HG03342 (cell line): ENCODE results near the gene TM4SF1.
"Not testable (repeated sequence)": the region's sequence is repeated elsewhere in the genome, so short reads cannot be mapped to it uniquely, and the experiment has no call there.

Source experiments
- ATAC-seq: cut with Tn5 transposase; IDR thresholded peaks from one replicate; pipeline ENCODE4 v1.9.1; 2021; ENCODE audit warnings: mild to moderate bottlenecking, moderate library complexity; ENCODE audit not compliant: unreplicated experiment

The TM4SF1 gene

DNA sequence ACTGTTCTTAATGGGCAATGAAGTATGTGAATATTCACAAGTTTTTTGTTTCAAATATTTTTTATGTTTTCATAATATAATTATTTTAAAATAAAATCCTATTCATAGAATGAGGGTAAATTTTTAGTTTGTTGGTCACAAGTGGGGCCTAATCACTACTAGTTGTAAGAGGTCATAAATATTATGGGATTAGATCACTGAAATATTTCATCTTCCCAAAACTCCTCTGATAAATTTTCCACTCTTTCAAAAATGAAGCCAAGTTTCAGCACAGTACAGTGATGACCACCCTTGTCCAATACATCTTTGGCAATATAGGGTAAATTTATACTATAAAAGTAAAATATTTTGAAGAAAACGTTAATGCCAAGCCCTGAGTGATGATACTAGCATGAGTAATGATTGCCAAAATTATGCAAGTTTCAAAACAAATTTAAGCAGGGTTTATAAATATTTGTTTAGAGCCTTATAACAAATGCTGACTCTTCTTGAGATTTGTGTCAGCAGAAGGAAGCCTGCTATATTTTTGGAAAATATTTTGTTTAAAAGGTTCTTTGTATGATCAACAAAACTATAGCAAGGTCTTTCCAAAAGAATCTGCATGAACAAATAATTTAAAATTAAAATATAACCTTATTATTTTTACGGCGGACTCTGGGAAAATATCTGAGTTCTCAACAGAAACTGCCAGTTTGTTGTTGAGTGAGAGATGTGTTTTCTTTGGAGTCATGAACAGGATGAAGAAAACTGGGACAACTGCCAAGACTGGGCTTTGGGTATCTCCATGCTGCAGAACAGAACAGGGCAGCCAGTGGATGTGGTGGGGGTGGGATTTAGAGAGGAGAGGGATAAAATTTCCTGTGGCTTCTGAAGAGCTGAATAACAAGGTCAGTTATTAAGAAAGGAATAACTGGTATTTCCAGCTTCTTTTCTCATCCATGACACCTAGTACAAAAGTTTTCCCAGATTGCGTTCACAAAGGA, 17.9 kb upstream of the TM4SF1 start:
- no peak for ATAC-seq

DNA sequence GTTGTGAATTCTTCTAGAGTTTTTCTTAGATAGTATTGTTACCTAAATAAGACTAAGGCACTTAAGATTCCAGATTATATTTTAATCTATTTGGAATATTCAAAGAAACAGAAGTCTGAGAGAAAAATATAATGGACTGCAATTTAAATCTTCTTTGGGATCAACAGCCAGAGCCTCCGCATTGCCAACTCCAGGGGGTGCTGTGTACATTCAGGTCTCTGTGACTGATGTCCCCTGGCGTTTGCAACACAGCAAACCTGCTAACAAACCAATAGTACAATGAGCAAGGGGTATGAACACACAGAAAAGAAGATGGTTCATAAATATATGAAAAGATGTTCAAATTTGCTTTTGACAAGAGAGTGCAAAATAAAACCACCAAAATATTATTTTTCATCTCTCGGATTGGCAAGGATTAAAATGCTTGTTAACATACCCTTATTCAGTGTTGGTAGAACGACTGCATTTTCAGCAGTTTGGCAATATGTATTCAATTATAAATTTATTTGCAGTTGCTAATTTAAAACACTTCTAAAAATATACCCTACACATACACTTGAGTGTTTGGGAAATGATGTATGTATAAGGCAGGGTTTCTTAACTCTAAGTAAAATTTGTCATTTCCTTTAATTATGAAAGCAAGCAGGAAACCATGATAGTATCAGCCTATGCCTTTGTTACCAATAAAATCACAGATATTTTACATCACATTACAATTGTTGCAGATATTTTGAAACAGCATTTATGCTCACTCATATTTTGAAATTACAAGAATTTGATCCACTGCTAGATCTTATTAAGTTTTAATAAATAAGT, 16.1 kb upstream of the TM4SF1 start:
- peak; percentile 90 for ATAC-seq

DNA sequence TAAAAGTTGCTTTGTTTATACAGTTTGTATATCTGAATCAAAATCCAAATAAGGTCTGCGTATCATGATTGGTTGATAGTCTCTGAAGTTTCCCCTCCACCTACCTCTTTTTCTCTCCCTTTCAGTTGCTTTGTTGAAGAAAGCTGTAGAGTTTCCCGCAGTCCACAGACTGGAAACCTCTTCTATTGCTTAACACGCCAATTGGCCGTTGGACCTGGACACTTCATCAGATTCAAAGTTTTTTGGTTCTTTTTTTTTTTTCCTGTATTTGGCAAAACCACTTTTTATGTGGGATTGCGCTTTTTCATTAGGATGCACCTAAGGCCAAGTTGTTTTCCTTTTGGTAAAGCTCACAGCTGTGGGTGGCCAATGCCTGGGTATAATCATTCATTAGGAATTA, 14.5 kb upstream of the TM4SF1 start:
- no peak for ATAC-seq

DNA sequence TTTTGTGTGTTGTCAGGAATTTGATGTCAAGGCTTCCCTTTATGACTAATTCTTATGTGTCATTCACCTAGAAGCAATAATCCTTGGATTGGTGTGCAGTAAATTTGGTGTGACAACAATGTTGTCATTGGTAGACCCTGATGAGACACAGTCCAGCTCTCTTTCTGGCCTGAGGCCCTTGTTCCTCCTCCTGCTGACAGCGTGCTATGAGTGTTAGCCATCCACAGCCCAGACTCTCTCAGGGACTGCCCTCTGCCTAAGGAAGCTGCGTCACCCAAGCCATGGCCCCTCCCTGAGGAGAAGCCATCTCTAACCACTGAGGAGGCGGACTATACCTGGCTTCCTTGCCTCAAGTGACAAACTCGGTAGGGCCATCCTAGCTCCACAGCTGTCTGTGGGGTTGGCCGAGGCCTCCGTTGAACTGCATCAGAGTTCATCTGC, 13.3 kb upstream of the TM4SF1 start:
- ATAC-seq, result no peak

DNA sequence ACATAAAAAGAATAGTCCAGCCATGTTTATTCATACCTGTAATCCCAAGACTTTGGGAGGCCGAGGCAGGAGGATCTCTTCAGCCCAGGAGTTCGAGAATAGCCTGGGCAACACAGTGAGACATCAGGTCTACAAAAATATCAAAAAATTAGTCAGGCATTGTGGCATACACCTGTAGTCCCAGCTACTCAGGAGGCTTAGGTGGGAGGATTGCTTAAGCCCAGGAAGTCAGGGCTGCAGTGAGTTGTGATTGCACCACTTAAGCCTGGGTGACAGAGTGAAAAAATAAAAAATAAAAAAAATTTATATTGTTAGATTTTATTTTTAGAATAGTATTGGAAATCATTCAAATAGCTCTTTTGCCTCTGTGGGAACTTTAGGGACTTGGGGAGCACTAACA, 12.8 kb upstream of the TM4SF1 start:
- ATAC-seq, result no peak

DNA sequence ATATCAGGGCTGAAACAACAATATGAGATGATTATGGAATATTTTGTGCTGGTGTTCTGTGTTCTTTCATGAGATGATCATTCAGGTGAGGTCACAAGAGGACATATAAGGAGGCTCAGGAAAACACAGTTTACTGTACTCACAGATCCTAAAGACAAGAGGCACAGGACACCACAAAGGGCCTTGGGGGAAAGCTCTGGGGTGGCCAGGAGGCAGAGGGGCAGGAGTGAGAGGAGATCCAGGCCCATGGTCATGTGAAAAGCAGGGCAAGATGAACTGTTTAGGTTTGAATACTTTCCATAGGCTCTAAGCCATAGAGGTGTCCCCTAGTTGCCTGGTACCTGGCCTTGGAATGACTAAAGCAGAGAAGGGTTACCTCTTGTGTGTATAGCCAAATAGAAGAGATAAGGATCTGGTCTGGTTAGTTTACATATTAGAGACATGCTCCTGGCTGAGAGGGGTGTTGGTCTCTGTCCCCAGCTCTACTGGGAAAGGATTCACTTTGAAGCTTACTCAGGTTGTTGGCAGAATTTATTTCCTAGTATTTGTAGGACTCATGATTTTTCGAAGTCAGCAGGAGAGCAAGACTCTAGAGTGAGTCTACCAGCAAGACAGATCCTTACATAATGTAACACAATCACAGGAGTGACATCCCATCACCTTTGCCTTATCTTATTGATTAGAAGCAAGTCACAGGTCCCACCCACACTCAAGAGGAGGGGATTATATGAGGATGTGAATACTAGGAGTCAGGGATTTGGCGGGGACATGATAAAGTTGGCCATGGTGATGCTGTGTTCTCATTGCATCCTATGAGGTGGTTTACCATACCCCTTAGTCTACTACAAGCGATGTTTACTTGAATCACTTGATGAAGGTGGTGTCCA, 11.3 kb upstream of the TM4SF1 start:
- no peak for ATAC-seq

DNA sequence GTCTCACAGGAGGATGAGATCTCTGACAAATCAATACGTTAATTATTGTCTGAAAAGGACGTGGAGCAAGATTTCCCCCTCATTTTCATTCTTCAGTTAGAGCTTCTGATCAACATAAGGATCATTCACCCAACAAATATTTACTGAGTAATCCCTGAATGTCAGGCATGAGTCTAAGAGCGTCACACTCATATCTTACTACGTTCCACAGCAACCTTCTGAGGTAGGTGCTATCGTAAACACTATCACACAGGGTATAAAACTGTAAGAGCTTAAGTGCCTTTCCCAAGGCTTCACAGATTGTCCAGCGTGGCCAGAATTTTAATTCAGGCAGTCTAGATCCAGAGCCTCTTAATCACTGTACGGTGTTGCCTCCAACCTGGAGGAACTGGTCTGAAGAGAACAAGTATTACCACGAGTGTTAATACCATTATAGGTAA, 10.6 kb upstream of the TM4SF1 start:
- ATAC-seq, result no peak

DNA sequence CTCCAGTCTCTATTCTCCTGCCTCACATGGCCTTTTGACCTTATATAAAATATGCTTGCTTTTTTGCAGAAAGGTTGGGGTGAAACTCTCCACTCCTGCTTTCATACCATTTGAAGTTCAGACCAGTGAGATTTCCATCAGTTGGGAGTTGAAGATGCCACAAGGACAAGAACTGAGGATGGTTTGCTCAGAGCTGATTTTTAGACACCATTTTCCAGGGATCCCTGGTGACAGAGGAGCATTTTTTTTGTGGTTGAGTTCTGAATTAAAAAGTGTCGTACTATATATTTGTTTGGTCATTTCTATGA, 8.8 kb upstream of the TM4SF1 start:
- no peak for ATAC-seq

DNA sequence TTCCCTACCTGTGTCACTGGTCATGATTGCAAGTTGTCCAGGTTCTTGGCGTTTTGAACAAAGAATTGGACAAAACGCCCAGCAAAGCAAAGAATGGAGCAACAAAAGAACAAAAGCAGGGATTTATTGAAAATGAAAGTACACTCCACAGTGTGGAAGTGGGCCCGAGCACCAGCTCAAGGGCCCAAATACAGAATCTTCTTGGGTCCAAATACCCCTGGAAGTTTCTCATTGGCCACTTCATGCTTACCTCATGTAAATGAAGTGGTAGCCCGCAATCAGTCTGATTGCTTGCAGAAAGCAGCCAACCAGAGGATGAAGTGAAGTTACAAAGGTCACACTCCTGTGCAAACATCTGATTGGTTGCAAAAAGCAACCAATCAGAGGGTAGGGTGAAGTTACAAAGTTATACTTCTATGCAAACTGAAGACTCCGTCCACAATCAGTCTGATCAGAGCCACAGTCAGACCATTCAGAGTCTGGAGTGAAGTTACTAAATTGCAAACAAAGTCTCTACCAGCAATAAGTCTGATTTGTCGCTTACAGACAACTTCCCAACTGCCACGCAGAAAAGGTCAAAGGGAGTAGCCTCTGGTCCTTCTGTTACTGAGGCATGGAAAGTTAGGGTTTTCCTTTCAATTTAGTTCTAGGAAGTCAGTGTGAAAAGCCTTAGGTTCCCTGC, 8.3 kb upstream of the TM4SF1 start:
- ATAC-seq, result no peak

DNA sequence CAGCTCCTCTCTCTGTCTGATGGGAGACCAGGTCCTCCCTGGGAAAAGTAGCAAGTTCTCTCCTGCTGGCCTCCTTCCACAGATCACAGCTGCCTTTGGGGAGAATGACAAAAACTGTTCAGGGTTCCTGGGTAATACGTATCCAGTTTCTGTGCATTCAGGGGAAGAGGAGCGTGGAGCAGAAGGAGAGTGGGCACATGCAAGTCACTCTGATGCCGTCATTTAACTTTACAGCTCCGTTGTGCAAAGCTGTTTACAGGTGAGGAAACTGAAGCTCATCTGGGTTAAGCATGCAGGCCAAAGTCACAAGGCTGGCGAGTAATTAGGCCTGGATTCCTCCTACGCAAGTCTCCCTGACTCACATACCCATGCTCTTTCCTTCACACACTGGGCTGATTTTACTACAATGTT, 7.5 kb upstream of the TM4SF1 start:
- no peak for ATAC-seq

DNA sequence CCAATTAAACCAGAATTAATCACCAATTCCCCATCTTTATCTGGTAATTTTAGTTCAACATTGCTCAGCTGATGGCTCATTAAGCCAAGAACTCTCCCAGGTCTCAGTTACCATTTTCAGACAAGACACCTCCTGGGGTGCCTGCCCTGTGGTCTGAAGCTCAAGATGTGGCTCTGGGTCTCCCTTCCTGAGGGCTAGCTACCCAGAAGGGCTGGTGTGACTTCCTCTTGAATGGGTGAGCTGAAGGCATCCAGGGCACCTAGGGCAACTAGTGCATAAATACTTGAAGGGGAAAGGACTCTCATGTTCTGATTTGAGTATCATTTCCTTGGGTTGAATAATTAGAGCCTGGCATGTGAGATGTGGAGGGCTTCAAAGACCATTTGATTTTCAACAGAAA, 6.7 kb upstream of the TM4SF1 start:
- ATAC-seq, result no peak

DNA sequence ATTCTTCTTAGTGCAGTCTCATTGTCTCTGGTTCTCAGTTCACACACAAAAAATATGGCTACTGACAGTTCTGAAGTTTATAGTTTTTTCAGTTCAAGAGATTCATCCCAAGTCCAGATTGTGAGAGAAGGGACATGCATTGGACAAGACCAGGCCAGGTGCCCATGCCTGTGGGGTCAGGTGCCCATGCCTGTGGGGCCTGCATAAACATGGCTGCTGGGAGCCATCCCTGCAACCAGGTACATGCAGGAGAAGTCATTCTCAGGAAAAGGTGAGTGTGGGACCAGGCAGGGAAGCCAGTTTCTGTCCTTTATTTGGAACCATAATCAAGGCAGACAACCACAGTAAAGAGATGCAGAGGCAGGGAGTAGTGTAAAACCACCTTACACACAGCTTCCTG, 6.3 kb upstream of the TM4SF1 start:
- no peak for ATAC-seq

DNA sequence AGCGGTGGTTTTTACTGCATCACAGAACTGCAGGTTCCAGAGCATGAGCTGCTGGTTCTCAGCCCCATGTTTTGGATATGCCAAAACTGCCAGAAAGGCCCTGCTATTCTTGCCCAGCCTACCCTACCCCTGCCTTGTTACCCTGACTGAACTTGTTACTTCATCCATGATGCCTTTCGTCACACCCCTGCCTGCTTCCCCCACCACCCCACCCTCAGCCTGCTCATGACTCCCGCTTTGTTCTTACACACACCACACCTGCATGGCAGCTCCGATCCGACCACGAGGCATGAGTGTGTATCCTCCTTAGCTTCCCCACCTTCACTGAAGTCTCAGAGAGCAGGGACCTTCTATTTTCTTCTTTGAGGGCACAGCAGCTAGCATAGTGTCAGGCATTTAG, 5.1 kb upstream of the TM4SF1 start:
- ATAC-seq, result no peak

DNA sequence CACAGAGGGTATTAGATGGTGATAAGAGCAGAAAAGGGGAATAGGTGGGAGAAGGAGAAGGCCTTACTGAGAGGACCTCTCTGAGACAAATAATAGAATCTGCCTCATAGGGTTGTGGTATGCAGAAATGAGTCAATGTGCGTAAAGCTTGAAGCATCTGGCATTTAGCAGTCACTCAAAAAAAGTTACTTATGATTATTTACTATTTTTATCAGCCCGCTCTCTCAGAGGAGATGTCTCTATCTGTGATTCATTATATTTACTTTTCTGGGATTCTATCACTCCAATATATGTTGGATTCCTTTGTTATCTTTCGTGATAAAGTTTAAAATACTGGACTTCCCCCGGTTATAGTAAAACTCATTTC, 4.6 kb upstream of the TM4SF1 start:
- peak; percentile 57 for ATAC-seq

DNA sequence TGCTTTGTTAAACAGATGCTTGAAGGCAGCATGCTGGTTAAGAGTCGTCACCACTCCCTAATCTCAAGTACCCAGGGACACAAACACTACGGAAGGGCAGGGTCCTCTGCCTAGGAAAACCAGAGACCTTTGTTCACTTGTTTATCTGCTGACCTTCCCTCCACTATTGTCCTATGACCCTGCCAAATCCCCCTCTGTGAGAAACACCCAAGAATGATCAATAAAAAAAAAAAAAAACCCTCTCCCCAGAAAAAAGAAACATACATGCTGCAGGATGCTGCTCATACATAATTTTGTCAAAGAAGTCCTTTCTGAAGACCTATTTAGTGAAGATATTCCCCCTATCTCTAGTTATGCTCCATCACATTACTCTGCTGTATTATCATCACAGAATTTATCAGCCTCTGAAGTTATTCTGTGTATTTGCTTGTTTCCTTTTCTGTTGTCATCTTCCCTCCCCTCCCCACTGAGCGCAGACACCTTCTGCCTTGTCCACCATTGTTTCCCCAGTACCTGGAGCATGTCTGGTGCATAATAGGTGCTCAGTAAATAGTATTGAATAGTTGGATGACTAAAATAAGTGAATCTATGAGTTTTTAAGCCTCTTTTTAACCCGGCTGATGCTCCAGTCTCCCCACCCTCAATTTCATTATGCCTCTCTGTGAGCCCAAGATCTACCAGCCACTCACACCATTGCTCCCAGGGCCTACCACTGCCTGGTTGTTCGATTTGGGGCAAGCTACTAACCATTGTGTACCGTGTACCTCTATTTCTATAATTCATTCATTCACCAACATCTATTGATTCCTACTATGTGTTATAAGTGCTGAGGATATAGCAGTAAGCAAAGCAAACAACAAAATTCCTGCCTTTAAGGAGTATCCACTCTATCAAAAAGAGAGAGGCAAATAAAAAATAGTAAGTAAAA, 4.0 kb upstream of the TM4SF1 start:
- ATAC-seq, result no peak

DNA sequence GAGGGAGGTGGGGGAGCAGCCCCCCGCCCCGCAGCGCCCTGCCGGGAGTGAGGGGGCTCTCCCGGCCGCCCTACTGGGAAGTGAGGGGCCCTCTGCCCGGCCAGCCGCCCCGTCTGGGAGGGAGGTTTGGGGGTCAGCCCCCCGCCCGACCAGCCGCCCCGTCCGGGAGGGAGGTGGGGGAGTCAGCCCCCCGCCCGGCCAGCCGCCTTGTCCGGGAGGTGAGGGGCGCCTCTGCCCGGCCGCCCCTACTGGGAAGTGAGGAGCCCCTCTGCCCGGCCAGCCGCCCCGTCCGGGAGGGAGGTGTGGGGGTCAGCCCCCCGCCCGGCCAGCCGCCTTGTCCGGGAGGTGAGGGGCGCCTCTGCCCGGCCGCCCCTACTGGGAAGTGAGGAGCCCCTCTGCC, 2.8 kb upstream of the TM4SF1 start:
- not testable (repeated sequence) for ATAC-seq

DNA sequence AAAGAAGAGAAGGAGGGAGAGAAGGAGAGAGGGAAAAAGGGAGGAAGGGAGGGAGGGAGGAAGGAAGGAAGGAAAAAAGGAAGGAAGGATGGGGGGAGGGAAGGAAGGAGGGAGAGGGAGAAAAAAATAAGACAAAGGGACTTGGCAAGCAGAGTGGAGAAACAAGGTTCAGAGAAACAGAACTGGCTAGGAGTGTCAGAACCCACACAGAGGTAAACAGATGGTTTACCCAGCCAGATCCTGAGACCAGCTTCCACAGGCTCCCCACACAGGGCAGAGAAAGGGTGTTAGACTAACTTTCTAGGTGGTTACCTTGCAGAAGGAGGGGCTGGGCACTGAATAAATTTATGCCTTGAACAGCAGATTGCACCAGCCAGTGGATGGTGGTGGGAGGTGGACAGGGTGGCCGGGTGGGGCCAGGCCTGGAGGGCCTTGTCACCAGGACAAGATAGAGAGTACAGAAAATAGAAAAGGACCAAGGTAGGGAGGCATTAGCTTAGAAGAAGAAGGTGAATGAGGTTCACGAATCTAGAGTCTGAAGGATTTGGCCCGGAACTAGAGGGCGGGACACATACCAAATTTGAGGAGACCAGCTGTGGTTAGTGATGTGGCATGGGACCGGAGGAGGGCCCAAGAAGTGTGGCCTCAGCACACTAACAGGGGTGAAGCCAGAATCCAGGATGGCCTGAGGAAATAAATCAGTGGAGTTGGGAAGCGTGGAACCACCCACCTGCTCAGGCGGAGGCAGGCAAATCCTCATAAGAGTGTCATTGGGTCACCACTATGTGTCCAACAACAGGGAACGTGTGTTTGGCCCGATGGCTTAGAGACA, 1.2 kb upstream of the TM4SF1 start:
- no peak for ATAC-seq

DNA sequence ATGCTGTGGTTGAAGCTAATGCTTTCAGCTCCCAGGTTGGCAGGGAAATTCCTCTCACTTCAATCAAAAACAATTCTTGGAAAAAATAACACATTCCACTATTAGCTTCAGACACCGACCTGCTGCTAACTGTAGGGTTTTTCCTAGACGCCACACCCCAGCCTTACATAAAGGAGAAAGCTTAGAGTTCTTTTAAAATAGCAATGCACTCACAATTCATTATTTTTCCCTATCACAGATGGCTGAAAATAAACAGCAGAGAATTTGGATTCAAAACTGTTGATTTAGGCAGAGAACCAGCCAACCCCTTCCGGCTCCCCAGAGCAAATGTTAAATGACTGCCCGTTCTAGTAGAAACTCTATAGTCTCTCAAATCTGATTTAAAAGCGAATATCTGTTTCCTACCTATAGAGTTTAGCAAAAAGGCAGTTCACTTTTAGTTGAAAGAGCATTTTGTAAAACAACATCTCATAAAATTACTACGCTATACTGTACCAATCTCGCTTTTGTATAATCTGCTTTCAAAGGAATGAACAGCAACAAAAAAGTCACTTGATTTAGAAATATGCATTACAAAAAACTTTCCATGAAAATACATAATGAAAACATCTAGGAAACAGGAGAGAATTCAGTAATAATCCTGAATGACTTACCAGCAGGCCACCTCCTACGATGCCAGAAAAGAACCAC, 586 bp downstream of the TM4SF1 start:
- no peak for ATAC-seq
